Activated T-cell treated with anti-CD3 and anti-CD28 coated beads, Interleukin-2, amount 50 U/mL, for 72 hours (primary cell): ENCODE measurements around the gene RBM24. TPM values are rescaled to one million over a fixed set of nuclear protein-coding genes. Genes with fewer than 3 reads are reported as not detected.
A peak's percentile ranks its signal among the peaks of the same experiment; 100 is the strongest.

Experiments used
- ATAC-seq, 2 donors: fragments of 150-1000 bp; cut with Tn5 transposase; replicated peaks in 1 of 2; 2 replicates each; pipeline ENCODE4 v1.10.0; 2021; ENCODE audit warnings: moderate library complexity in 2 of 2, mild to moderate bottlenecking in 1 of 2
- DNase-seq, 2 donors: peaks; one replicate each; pipeline ENCODE4 v3.0.0; 2021 to 2022; ENCODE audit warnings: mixed read lengths in 1 of 2
- H3K27ac Mint-ChIP-seq: one replicate; pipeline ENCODE4 v1.8.0; 2022; ENCODE audit warnings: mild to moderate bottlenecking, moderate library complexity, mixed read lengths
- H3K27me3 Mint-ChIP-seq: one replicate; pipeline ENCODE4 v1.8.0; 2022; ENCODE audit warnings: low read depth, mixed read lengths
- H3K36me3 Mint-ChIP-seq, 2 donors: one replicate each; pipeline ENCODE4 v1.8.0; 2022; ENCODE audit warnings: mixed read lengths in 2 of 2, mild to moderate bottlenecking in 1 of 2; ENCODE audit not compliant: insufficient read depth in 2 of 2
- H3K4me1 Mint-ChIP-seq: one replicate; pipeline ENCODE4 v1.8.0; 2022; ENCODE audit warnings: low read depth, mixed read lengths
- H3K4me3 Mint-ChIP-seq, 2 donors: one replicate each; pipeline ENCODE4 v1.8.0; 2022; ENCODE audit warnings: mild to moderate bottlenecking in 2 of 2, mixed read lengths in 2 of 2, moderate library complexity in 2 of 2
- H3K9me3 Mint-ChIP-seq, 2 donors: one replicate each; pipeline ENCODE4 v1.8.0; 2022; ENCODE audit warnings: mixed read lengths in 2 of 2
- total RNA-seq, 2 donors: library from RNA; stranded (reverse); gene quantifications; one replicate each; pipeline ENCODE4 v1.2.3, GENCODE V29; 2022

RBM24 gene
- total RNA-seq, result not detected

- Mint-ChIP-seq H3K9me3 (no peaks in the 10 kb centered on the region), H3K27me3 (peaks cover 75% of the 10 kb centered on the region), H3K4me3 (peak within 1 kb of the TSS; percentile 81 to 83), H3K4me1 (no peaks in the 10 kb centered on the region), H3K36me3 (no peaks in the 10 kb centered on the region), H3K27ac (no peak within 1 kb of the TSS)
- DNase-seq (peak; percentile 49 to 51), ATAC-seq (peak; percentile 72)
Measured at GRCh38 chr6:17281100-17281496, at the start of gene RBM24. Gene RBM24 (plus strand): TSS chr6:17281361. CDS start chr6:17281582, 221 bp downstream.

- Mint-ChIP-seq H3K36me3 (peaks cover 0 to 2% of the 10 kb centered on the region in 2 donors), H3K9me3 (peaks cover 2 to 3% of the 10 kb centered on the region in 2 donors), H3K27ac (no peak overlapping the region), H3K4me1 (no peaks in the 10 kb centered on the region), H3K27me3 (peaks cover 6% of the 10 kb centered on the region), H3K4me3 (no peak overlapping the region)
- no peak for ATAC-seq
- no peak for DNase-seq
Measured at GRCh38 chr6:17233531-17233930, 47.6 kb upstream of the RBM24 start.

DNA sequence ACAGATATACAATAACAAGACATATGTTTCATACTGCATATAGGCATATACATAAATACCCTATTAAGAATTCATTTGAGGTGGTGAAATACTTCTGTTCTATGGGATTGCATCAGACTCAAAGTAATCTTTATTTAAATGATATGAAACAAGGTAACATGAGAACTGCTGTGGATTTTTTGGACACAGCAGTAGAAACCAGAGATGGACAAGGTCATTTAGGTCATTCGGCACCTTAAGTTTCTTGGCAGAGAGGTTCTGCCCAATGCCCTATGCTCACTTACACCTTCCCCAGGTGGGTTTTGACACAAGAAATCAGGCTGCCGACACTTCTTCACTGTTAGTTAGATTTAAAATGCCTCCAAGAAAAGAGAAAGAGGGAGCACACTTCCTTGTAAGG, 43.9 kb upstream of the RBM24 start:
- Mint-ChIP-seq H3K27ac (no peak overlapping the region), H3K4me1 (no peaks in the 10 kb centered on the region), H3K9me3 (peaks cover 3 to 7% of the 10 kb centered on the region in 2 donors), H3K36me3 (no peaks in the 10 kb centered on the region), H3K27me3 (peaks cover 15% of the 10 kb centered on the region), H3K4me3 (no peak overlapping the region)
- no peak for ATAC-seq
- no peak for DNase-seq

GRCh38 chr6:17239260-17239659, 41.9 kb upstream of the RBM24 start:
- ATAC-seq (no peak), DNase-seq (no peak)
- Mint-ChIP-seq H3K9me3 (peaks cover 3 to 7% of the 10 kb centered on the region in 2 donors), H3K36me3 (no peaks in the 10 kb centered on the region), H3K27me3 (peaks cover 18% of the 10 kb centered on the region), H3K27ac (no peak overlapping the region), H3K4me3 (no peak overlapping the region), H3K4me1 (no peaks in the 10 kb centered on the region)

DNA sequence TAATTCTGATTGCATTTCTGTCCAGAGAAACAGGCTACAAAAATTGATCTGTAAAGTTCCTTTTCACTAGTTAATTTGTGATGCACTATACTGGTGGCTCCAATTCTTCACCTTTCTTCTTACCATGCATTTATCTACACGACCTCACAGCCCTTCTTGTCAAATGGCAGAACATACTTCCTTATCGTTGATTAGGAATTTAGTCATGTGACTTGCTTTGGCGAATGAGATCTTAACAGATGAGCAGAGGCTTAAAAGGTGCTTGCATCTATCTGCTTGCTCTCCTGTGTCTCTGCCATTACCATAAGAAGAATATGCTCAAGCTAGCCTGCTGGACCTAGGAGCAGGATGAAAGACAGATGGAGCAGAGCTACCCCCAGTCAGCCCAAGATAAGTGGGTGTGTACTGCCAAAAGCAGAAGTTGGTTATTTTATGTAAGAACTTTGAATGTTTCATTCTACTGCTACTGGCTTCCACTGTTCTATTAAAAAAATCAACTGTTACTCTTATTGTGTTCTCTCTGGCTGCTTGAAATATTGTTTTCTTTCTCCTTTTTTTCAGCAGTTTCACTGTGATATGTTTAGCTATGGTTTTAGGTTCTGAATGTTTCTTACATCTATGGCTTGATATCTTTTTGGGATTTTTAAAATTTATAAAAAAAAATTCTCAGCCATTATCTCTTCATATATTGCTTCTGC, 40.2 kb upstream of the RBM24 start:
- DNase-seq (no peak), ATAC-seq (no peak)
- Mint-ChIP-seq H3K4me3 (no peak overlapping the region), H3K9me3 (peaks cover 3 to 7% of the 10 kb centered on the region in 2 donors), H3K36me3 (no peaks in the 10 kb centered on the region), H3K27ac (no peak overlapping the region), H3K4me1 (no peaks in the 10 kb centered on the region), H3K27me3 (peaks cover 15% of the 10 kb centered on the region)

- ATAC-seq (no peak), DNase-seq (no peak)
- Mint-ChIP-seq H3K36me3 (no peaks in the 10 kb centered on the region), H3K27me3 (peaks cover 13% of the 10 kb centered on the region), H3K27ac (no peak overlapping the region), H3K4me3 (no peak overlapping the region), H3K4me1 (no peaks in the 10 kb centered on the region), H3K9me3 (peaks cover 3 to 8% of the 10 kb centered on the region in 2 donors)
Measured at GRCh38 chr6:17242087-17242486, 39.1 kb upstream of the RBM24 start.

GRCh38 chr6:17250237-17250636, 30.9 kb upstream of the RBM24 start:
- H3K27me3 Mint-ChIP-seq, result peaks cover 8% of the 10 kb centered on the region
- H3K27ac Mint-ChIP-seq, result no peak overlapping the region
- peaks cover 2 to 5% of the 10 kb centered on the region in 2 donors for H3K9me3 Mint-ChIP-seq
- no peaks in the 10 kb centered on the region for H3K4me1 Mint-ChIP-seq
- DNase-seq, result no peak
- no peaks in the 10 kb centered on the region for H3K36me3 Mint-ChIP-seq
- no peak overlapping the region for H3K4me3 Mint-ChIP-seq
- ATAC-seq, result no peak

- H3K9me3 Mint-ChIP-seq, result peaks cover 0 to 5% of the 10 kb centered on the region in 2 donors
- H3K36me3 Mint-ChIP-seq, result no peaks in the 10 kb centered on the region
- H3K4me3 Mint-ChIP-seq, result no peak overlapping the region
- DNase-seq, result no peak
- no peak overlapping the region for H3K27ac Mint-ChIP-seq
- ATAC-seq, result no peak
- H3K4me1 Mint-ChIP-seq, result no peaks in the 10 kb centered on the region
- H3K27me3 Mint-ChIP-seq, result peaks cover 8% of the 10 kb centered on the region
Measured at GRCh38 chr6:17251953-17252352, 29.2 kb upstream of the RBM24 start.

DNA sequence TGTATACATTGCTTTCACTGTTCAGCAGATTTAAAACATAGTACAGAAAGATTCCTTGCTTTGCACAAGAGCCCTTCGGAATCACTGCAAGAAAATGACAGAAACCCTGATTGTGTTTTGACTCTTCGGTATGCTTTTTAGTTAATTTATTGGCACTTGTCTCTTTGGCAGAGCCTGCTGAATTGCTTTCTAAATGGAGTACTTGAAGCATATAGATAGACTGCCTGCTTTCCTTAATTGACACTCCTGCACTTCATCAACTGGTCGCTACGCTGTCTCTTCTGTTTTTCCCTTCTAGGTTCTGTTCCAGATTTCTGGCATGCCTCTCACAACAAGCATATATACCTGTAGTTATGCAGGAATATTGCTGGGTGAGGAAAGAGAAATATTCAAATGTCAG, 22.4 kb upstream of the RBM24 start:
- DNase-seq (no peak), ATAC-seq (no peak)
- Mint-ChIP-seq H3K4me1 (no peaks in the 10 kb centered on the region), H3K27ac (no peak overlapping the region), H3K4me3 (no peak overlapping the region), H3K36me3 (no peaks in the 10 kb centered on the region), H3K27me3 (peaks cover 18% of the 10 kb centered on the region), H3K9me3 (no peaks in the 10 kb centered on the region)

GRCh38 chr6:17265570-17265969, 15.6 kb upstream of the RBM24 start:
- ATAC-seq (no peak), DNase-seq (no peak)
- Mint-ChIP-seq H3K4me1 (no peaks in the 10 kb centered on the region), H3K9me3 (peaks cover 0 to 3% of the 10 kb centered on the region in 2 donors), H3K36me3 (no peaks in the 10 kb centered on the region), H3K27ac (no peak overlapping the region), H3K27me3 (peaks cover 5% of the 10 kb centered on the region), H3K4me3 (no peak overlapping the region)

- Mint-ChIP-seq H3K9me3 (peaks cover 0 to 3% of the 10 kb centered on the region in 2 donors), H3K27me3 (no peaks in the 10 kb centered on the region), H3K4me1 (no peaks in the 10 kb centered on the region), H3K27ac (no peak overlapping the region), H3K4me3 (no peak overlapping the region), H3K36me3 (no peaks in the 10 kb centered on the region)
- ATAC-seq, result no peak
- no peak for DNase-seq
Measured at GRCh38 chr6:17267566-17267965, 13.6 kb upstream of the RBM24 start.

- ATAC-seq, result no peak
- DNase-seq, result no peak
- Mint-ChIP-seq H3K4me3 (no peak overlapping the region), H3K9me3 (peaks cover 0 to 3% of the 10 kb centered on the region in 2 donors), H3K27ac (no peak overlapping the region), H3K36me3 (no peaks in the 10 kb centered on the region), H3K4me1 (no peaks in the 10 kb centered on the region), H3K27me3 (no peaks in the 10 kb centered on the region)
Measured at GRCh38 chr6:17268114-17268513, 13.0 kb upstream of the RBM24 start.

DNA sequence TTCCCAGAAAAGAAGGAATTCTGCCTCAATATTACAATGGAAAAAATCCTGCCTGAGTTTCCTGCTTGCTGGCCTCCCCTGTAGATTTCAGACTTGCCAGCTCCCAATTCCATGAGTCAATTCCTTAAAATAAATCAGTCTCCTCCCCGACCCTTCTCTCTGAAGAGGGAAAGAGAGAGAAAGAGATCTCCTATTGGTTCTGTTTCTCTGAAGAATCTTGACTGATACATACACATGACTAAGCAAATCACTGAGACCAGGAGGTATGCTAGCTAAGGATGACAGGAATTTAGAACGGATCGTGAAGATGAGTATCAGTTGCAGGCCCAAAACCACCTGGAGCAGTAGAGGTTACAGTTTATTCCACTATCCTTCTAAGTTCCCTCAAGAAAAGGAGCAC, 11.3 kb upstream of the RBM24 start:
- DNase-seq (no peak), ATAC-seq (no peak)
- H3K36me3 Mint-ChIP-seq, result no peaks in the 10 kb centered on the region
- H3K27ac Mint-ChIP-seq, result no peak overlapping the region
- H3K9me3 Mint-ChIP-seq, result peaks cover 0 to 3% of the 10 kb centered on the region in 2 donors
- H3K4me3 Mint-ChIP-seq, result no peak overlapping the region
- H3K27me3 Mint-ChIP-seq, result peaks cover 12% of the 10 kb centered on the region
- no peaks in the 10 kb centered on the region for H3K4me1 Mint-ChIP-seq

DNA sequence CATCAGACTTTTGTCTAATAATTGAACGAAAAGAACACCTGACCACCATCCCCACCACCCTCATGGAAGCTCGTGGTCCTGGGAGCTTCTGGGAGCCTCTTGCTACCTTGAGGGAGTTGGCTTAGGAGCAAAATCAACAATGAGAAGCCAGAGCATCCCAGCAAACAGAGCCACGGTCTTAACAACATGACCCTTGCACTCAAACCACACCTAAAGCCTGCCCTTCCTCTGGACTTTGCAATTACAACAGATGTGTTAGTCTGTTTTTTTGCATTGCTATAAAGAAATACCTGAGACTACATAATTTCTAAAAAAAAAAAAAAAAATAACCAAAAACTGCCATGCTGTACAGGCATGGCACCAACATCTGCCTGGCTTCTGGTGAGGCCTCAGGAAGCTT, 9.5 kb upstream of the RBM24 start:
- DNase-seq (no peak), ATAC-seq (no peak)
- Mint-ChIP-seq H3K9me3 (peaks cover 0 to 3% of the 10 kb centered on the region in 2 donors), H3K4me3 (no peak overlapping the region), H3K27ac (no peak overlapping the region), H3K36me3 (no peaks in the 10 kb centered on the region), H3K4me1 (no peaks in the 10 kb centered on the region), H3K27me3 (peaks cover 15% of the 10 kb centered on the region)
